Mucosa of stomach (tissue), 1 donor: Measurements from ENCODE around the gene ZNF418.
"Not testable (repeated sequence)": the region's sequence is repeated elsewhere in the genome, so short reads cannot be mapped to it uniquely, and the experiment has no call there.

Source experiments
- H3K27me3 ChIP-seq: one replicate; pipeline ENCODE4 v1.7.0; 2013; ENCODE audit warnings: mild to moderate bottlenecking, low read length; ENCODE audit not compliant: control insufficient read depth, insufficient read depth
- H3K36me3 ChIP-seq: one replicate; pipeline ENCODE4 v1.7.0; 2013; ENCODE audit warnings: low read length; ENCODE audit not compliant: control insufficient read depth, insufficient read depth
- H3K4me1 ChIP-seq: one replicate; pipeline ENCODE4 v1.7.0; 2013; ENCODE audit warnings: mild to moderate bottlenecking, low read length; ENCODE audit not compliant: control insufficient read depth, insufficient read depth
- H3K4me3 ChIP-seq: one replicate; pipeline ENCODE4 v1.7.0; 2013; ENCODE audit warnings: low read length
- H3K9ac ChIP-seq: one replicate; pipeline ENCODE4 v1.7.0; 2013; ENCODE audit warnings: mild to moderate bottlenecking, low read length, moderate library complexity
- H3K9me3 ChIP-seq: one replicate; pipeline ENCODE4 v1.7.0; 2013; ENCODE audit warnings: mild to moderate bottlenecking, low read length, moderate library complexity; ENCODE audit not compliant: control insufficient read depth
- donor health status: Pancreatic carcinoma.

ZNF418 gene

DNA sequence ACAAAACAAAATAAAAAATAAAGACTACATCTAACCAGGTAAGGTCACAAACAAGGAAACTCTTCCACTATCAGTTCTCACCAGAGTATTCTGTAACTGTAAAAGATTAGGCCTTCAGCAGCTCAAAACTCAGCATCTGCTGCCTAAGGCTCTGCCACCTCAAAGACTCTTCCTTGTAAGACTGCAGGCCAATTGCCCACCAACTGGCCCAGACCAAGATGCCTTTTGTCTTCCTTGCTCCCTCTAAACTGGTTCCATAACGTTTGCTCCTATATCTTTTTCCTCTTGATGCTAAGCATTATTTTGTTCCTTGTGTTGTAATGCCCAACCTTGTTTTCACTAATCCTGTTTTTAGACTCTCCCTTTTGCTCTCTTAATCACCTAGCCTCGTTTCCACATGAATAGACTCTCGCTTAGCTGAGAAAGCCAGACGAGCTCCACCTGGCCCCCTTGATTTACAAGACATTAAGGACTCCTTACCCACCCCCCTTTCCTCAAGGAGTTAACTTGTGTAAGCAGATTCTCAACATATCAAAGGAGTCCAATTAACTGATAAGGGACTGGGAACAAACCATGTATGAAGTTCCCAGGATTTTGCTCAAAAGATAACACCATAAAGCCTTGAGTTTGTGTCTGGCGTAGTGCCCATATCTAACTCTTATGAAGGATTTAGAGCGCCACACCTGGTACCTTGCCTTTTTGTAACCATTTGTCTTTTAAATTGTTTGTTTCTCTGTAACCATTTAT lies 47.8 kb downstream of the ZNF418 start:
- Histone ChIP-seq H3K4me3 (no peak overlapping the region), H3K9me3 (no peaks in the 10 kb centered on the region)

DNA sequence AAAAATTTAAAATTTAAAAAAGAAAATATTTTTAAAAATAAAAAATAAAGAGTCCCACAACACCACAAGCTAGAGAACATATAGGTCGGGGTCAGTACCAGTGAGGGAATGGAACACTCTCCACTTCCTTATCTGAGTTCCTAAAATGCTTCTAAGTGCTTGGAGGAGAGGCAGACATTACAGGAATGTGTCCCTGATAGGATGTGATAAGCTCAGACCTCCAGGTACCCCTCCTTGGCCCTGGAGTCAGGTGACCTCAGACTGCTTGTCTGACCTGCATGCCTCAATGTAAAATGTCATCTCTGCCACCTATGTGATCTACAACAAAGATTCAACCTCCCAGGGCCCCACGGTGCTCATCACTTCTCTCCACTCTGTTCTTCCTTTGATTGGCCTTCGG lies 49.2 kb downstream of the ZNF418 start:
- H3K4me3 ChIP-seq = no peak overlapping the region
- no peaks in the 10 kb centered on the region for H3K9me3 ChIP-seq
- H3K9ac ChIP-seq = no peak overlapping the region
- no peaks in the 10 kb centered on the region for H3K36me3 ChIP-seq
- no peaks in the 10 kb centered on the region for H3K27me3 ChIP-seq
- no peaks in the 10 kb centered on the region for H3K4me1 ChIP-seq

More for the DNA sequence above, 47.8 kb downstream of the ZNF418 start:
- Histone ChIP-seq H3K27me3 (no peaks in the 10 kb centered on the region), H3K36me3 (no peaks in the 10 kb centered on the region), H3K4me1 (no peaks in the 10 kb centered on the region), H3K9ac (no peak overlapping the region)

GRCh38 chr19:57873883-57874799 lies 61.1 kb downstream of the ZNF418 start:
- H3K36me3 ChIP-seq, H3K27me3 ChIP-seq, H3K9ac ChIP-seq, H3K4me1 ChIP-seq, H3K4me3 ChIP-seq: not testable (repeated sequence)
- peaks cover 11% of the 10 kb centered on the region for H3K9me3 ChIP-seq

GRCh38 chr19:57872450-57872849 lies 62.8 kb downstream of the ZNF418 start:
- Histone ChIP-seq H3K27me3 (no peaks in the 10 kb centered on the region), H3K4me3 (no peak overlapping the region), H3K36me3 (peaks cover 13% of the 10 kb centered on the region), H3K9ac (no peak overlapping the region), H3K9me3 (peaks cover 11% of the 10 kb centered on the region), H3K4me1 (no peaks in the 10 kb centered on the region)
